H1 (cell line): ENCODE data around the gene SLC38A5. TPM values are rescaled to one million over a fixed set of nuclear protein-coding genes. Genes with fewer than 3 reads are reported as not detected.

ENCODE experiments used
- CTCF ChIA-PET: fragments of 300-600 bp; sonication (Branson Sonifier 250); formaldehyde crosslinking; loops from one replicate; lab custom pipeline; 2021; ENCODE audit not compliant: partially characterized antibody; lab: Charles Lee
- POLR2A ChIA-PET: fragments of 300-600 bp; sonication (Branson Sonifier 250); formaldehyde crosslinking; loops from one replicate; lab custom pipeline; 2021; ENCODE audit warnings: inconsistent platforms; ENCODE audit not compliant: partially characterized antibody; lab: Charles Lee
- DNase-seq, 2 experiments: peaks; one replicate each; pipeline versions ENCODE4 v3.0.0 to v3.0.0-alpha.2; 2010 to 2022; ENCODE audit warnings: low spot score in 2 of 2, low read depth in 1 of 2, mixed read lengths in 1 of 2
- FAIRE-seq: peaks from 2 replicates; lab custom pipeline; 2011; peaks lifted over from hg19 to GRCh38; lab: Jason Lieb, UNC
- H2AFZ ChIP-seq: 2 replicates; pipeline ENCODE4 v1.8.1; 2012; ENCODE audit warnings: low read length, inconsistent platforms
- H2AK5ac ChIP-seq: 2 replicates; pipeline ENCODE4 v1.6.1; 2013; ENCODE audit warnings: low read depth, low read length
- H2BK120ac ChIP-seq: replicated peaks from 2 replicates; pipeline ENCODE3; 2013; ENCODE audit warnings: low read depth, low read length, inconsistent platforms
- H2BK12ac ChIP-seq: 2 replicates; pipeline ENCODE4 v1.6.1; 2013; ENCODE audit warnings: low read depth, low read length
- H2BK15ac ChIP-seq: 2 replicates; pipeline ENCODE4 v1.6.1; 2013; ENCODE audit warnings: low read length
- H2BK20ac ChIP-seq: 2 replicates; pipeline ENCODE4 v1.6.1; 2013; ENCODE audit warnings: low read length
- H2BK5ac ChIP-seq: 2 replicates; pipeline ENCODE4 v1.6.1; 2013; ENCODE audit warnings: low read depth, low read length
- H3K14ac ChIP-seq: 2 replicates; pipeline ENCODE4 v1.6.1; 2013; ENCODE audit warnings: inconsistent platforms; ENCODE audit not compliant: insufficient read length
- H3K18ac ChIP-seq: 2 replicates; pipeline ENCODE4 v1.6.1; 2013; ENCODE audit warnings: low read length; ENCODE audit errors: extremely low read depth
- H3K23ac ChIP-seq: 2 replicates; pipeline ENCODE4 v1.6.1; 2013; ENCODE audit warnings: inconsistent platforms; ENCODE audit not compliant: insufficient read length
- H3K23me2 ChIP-seq: 2 replicates; pipeline ENCODE4 v1.6.1; 2013; ENCODE audit warnings: low read depth, low read length
- H3K27ac ChIP-seq: 2 replicates; pipeline ENCODE4 v1.6.1; 2011; ENCODE audit warnings: low read depth, low read length, inconsistent platforms
- H3K27me3 ChIP-seq, 4 experiments: replicated peaks in 1 of 4; 1 replicate in 1 of 4; 2 replicates in 3 of 4; pipeline versions ENCODE4 v1.6.1 to v1.8.1; 2011 to 2013; ENCODE audit warnings: low read length in 3 of 4, mild to moderate bottlenecking in 3 of 4, inconsistent platforms in 2 of 4, mixed read lengths in 2 of 4, moderate library complexity in 1 of 4; ENCODE audit not compliant: control insufficient read depth in 3 of 4, insufficient read depth in 3 of 4; ENCODE audit errors: extremely low read depth in 1 of 4
- H3K36me3 ChIP-seq, 4 experiments: 2 replicates each; pipeline versions ENCODE4 v1.6.1 to v1.8.1; 2011 to 2013; ENCODE audit warnings: mild to moderate bottlenecking in 4 of 4, low read length in 3 of 4, moderate library complexity in 2 of 4, control low read depth in 1 of 4, inconsistent platforms in 1 of 4; ENCODE audit not compliant: insufficient read depth in 4 of 4, control insufficient read depth in 2 of 4
- H3K4ac ChIP-seq: replicated peaks from 2 replicates; pipeline ENCODE3; 2013; ENCODE audit warnings: low read length, low read depth, mixed read lengths, inconsistent platforms; ENCODE audit not compliant: insufficient read length
- H3K4me1 ChIP-seq, 4 experiments: replicated peaks in 1 of 4; 1 replicate in 1 of 4; 2 replicates in 3 of 4; pipeline versions ENCODE4 v1.6.1 to v1.8.1; 2011 to 2013; ENCODE audit warnings: low read length in 3 of 4, inconsistent platforms in 2 of 4, mixed read lengths in 1 of 4; ENCODE audit not compliant: insufficient read depth in 4 of 4, control insufficient read depth in 3 of 4
- H3K4me2 ChIP-seq, 2 experiments: 2 replicates each; pipeline versions ENCODE4 v1.6.1 to v1.8.1; 2011 to 2013; ENCODE audit warnings: low read depth in 2 of 2, low read length in 2 of 2, control low read depth in 1 of 2, inconsistent platforms in 1 of 2, mild to moderate bottlenecking in 1 of 2; ENCODE audit not compliant: insufficient read depth in 1 of 2
- H3K4me3 ChIP-seq, 4 experiments: fragments of 200-600, 300-600 bp in 1 of 4; sonication (generic), shearing (Covaris generic), sonication (Bioruptor Twin) in 1 of 4; 2 replicates each; pipeline versions ENCODE4 v1.5.1 to v1.8.1; 2011 to 2016; ENCODE audit warnings: low read length in 4 of 4, low read depth in 3 of 4, control low read depth in 2 of 4, inconsistent platforms in 2 of 4, mild to moderate bottlenecking in 2 of 4, mixed read lengths in 1 of 4, moderate library complexity in 1 of 4; ENCODE audit not compliant: insufficient read depth in 2 of 4; ENCODE audit errors: extremely low read depth in 1 of 4
- H3K56ac ChIP-seq: replicated peaks from 2 replicates; pipeline ENCODE3; 2013; ENCODE audit warnings: low read depth, mild to moderate bottlenecking, mixed read lengths, low read length, inconsistent platforms; ENCODE audit not compliant: insufficient read length
- H3K79me1 ChIP-seq: 2 replicates; pipeline ENCODE4 v1.6.1; 2013; ENCODE audit warnings: low read depth, low read length, control low read depth
- H3K79me2 ChIP-seq, 2 experiments: 2 replicates each; pipeline versions ENCODE4 v1.6.1 to v1.8.1; 2012 to 2013; ENCODE audit warnings: low read length in 2 of 2, mild to moderate bottlenecking in 2 of 2, inconsistent platforms in 1 of 2; ENCODE audit not compliant: insufficient read depth in 2 of 2, control insufficient read depth in 1 of 2
- H3K9ac ChIP-seq, 4 experiments: replicated peaks in 1 of 4; 1 replicate in 1 of 4; 2 replicates in 3 of 4; pipeline versions ENCODE4 v1.6.1 to v1.8.1; 2011 to 2013; ENCODE audit warnings: low read depth in 3 of 4, low read length in 3 of 4, control low read depth in 2 of 4, mild to moderate bottlenecking in 2 of 4, moderate library complexity in 2 of 4, inconsistent platforms in 1 of 4; ENCODE audit errors: extremely low read depth in 1 of 4
- H3K9me3 ChIP-seq, 2 experiments: 2 replicates each; pipeline versions ENCODE4 v1.6.1 to v1.8.1; 2012 to 2013; ENCODE audit warnings: mild to moderate bottlenecking in 2 of 2, moderate library complexity in 2 of 2, control low read depth in 1 of 2, inconsistent platforms in 1 of 2, low read depth in 1 of 2, low read length in 1 of 2, mixed read lengths in 1 of 2; ENCODE audit not compliant: insufficient read depth in 2 of 2
- H4K20me1 ChIP-seq, 2 experiments: replicated peaks in 1 of 2; 2 replicates each; pipeline versions ENCODE3 to v1.8.1; 2011 to 2013; ENCODE audit warnings: inconsistent platforms in 2 of 2, low read length in 2 of 2, mild to moderate bottlenecking in 1 of 2; ENCODE audit not compliant: insufficient read depth in 2 of 2, control insufficient read depth in 1 of 2
- H4K5ac ChIP-seq: 2 replicates; pipeline ENCODE4 v1.6.1; 2013; ENCODE audit warnings: low read length, low read depth, mixed read lengths, inconsistent platforms; ENCODE audit not compliant: insufficient read length
- H4K8ac ChIP-seq: 2 replicates; pipeline ENCODE4 v1.8.0; 2013; ENCODE audit warnings: mild to moderate bottlenecking, moderate library complexity, low read length, inconsistent platforms; ENCODE audit not compliant: insufficient read depth; ENCODE audit errors: extremely low read depth
- H4K91ac ChIP-seq: replicated peaks from 2 replicates; pipeline ENCODE3; 2013; ENCODE audit warnings: low read length, mixed read lengths, inconsistent platforms; ENCODE audit not compliant: insufficient read length
- WGBS, 2 experiments: shearing (Covaris generic) in 1 of 2; methylation state at CpG; one replicate each; pipeline versions ENCODE4 v1.1.6 to v1.1.7; 2013 to 2015; ENCODE audit warnings: low lambda C conversion rate in 2 of 2, mixed read lengths in 2 of 2, inconsistent platforms in 1 of 2, low coverage in 1 of 2, missing lambda C conversion rate in 1 of 2; ENCODE audit not compliant: insufficient replicate concordance in 2 of 2, insufficient coverage in 1 of 2, insufficient read length in 1 of 2; ENCODE audit errors: extremely low coverage in 1 of 2, missing lambda C conversion rate in 1 of 2; 5-methylcytosine and 5-hydroxymethylcytosine counted together
- polyA plus RNA-seq, 7 experiments: library from polyadenylated mRNA; depleted of rRNA in 3 of 7; stranded (reverse) in 5 of 7; unstranded in 2 of 7; fragments of >200 nt in 5 of 7; fragments of 200-250 nt in 2 of 7; gene quantifications; 1 replicate in 5 of 7; 2 replicates in 1 of 7; 4 replicates in 1 of 7; pipeline versions ENCODE4 v1.2.1 to v1.2.3, GENCODE V29; 2011 to 2013; ENCODE audit warnings: missing spikeins in 2 of 7, mixed read lengths in 2 of 7
- total RNA-seq: library from RNA; stranded (reverse); fragmentation: NEBNext Ultra II Directional; extraction: Animal tissue kit (Norgen Biotek cat#: 25700); gene quantifications from 2 replicates; pipeline ENCODE4 v1.2.1, GENCODE V29; 2021
- TF ChIP-seq, protein P1 (sequence below): IDR thresholded peaks from 2 replicates; pipeline ENCODE4 v1.6.1; 2012; ENCODE audit warnings: low read length, inconsistent platforms

SLC38A5 gene
- total and polyA plus RNA-seq, 2 of the 8 experiments (the other 6 are each of a cell fraction or from before 2014, with no cell fraction given) = 70.9 to 106 TPM

DNA sequence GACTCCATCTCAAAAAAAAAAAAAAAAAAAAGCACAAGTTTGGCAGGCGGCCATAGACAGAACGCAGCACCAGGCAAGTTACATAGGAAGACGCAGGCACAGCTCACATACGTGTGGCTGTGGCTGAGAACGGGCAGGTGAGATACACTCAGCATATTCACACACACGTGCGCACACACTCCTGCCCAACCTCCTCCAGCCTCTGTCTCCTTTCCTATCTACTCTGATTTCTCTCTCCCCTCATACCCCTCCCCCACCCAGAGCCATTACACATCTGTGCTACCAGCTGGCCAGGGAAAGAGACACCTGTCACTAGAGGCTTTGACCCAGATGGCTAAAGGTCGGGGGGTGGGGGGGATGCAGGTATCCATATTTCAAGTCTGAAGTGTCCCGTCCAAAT, 2.2 kb upstream of the SLC38A5 start:
- H3K56ac ChIP-seq = no peak overlapping the region
- peaks cover 0 to 3% of the 10 kb centered on the region in 2 experiments for H4K20me1 ChIP-seq
- H2BK120ac ChIP-seq = no peak overlapping the region
- 0 out of 4 replicates have a peak overlapping the region, but pooled peaks of 1 of the 2 experiments have one; percentile 9 for H3K4me2 ChIP-seq
- no peaks in the 10 kb centered on the region for H3K9me3 ChIP-seq
- no peak overlapping the region for H4K5ac ChIP-seq
- H3K4me3 ChIP-seq = no peak overlapping the region
- no peak overlapping the region for H4K91ac ChIP-seq
- H3K18ac ChIP-seq = no peak overlapping the region
- FAIRE-seq (no peak), DNase-seq (no peak)
- H3K27ac ChIP-seq = no peak overlapping the region
- H2AK5ac ChIP-seq = no peak overlapping the region
- TF ChIP-seq, protein P1, sequence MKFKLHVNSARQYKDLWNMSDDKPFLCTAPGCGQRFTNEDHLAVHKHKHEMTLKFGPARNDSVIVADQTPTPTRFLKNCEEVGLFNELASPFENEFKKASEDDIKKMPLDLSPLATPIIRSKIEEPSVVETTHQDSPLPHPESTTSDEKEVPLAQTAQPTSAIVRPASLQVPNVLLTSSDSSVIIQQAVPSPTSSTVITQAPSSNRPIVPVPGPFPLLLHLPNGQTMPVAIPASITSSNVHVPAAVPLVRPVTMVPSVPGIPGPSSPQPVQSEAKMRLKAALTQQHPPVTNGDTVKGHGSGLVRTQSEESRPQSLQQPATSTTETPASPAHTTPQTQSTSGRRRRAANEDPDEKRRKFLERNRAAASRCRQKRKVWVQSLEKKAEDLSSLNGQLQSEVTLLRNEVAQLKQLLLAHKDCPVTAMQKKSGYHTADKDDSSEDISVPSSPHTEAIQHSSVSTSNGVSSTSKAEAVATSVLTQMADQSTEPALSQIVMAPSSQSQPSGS = no peak
- H3K23ac ChIP-seq = no peak overlapping the region
- H2AFZ ChIP-seq = no peak overlapping the region
- ChIA-PET POLR2A (interaction anchor here (1.4 kb wide), 1 partner anchor 36 kb away, joined by 3 read pairs; no protein-coding TSS in a partner anchor), CTCF (no interaction called here)
- H3K36me3 ChIP-seq = no peaks in the 10 kb centered on the region
- WGBS, 2 experiments = 100% methylated on average over 4 of the region's 9 CpGs; no CpG with 5 or more reads in 1 of the 2 experiments
- no peaks in the 10 kb centered on the region for H3K27me3 ChIP-seq
- no peak overlapping the region for H2BK5ac ChIP-seq
- H3K9ac ChIP-seq = no peak overlapping the region
- H3K4me1 ChIP-seq = peaks cover 10 to 20% (median 13%) of the 10 kb centered on the region in 4 experiments
- H3K79me1 ChIP-seq = no peaks in the 10 kb centered on the region
- H3K23me2 ChIP-seq = peaks cover 3% of the 10 kb centered on the region; the same call in 1 of the 2 replicates
- no peak overlapping the region for H3K4ac ChIP-seq
- H3K14ac ChIP-seq = no peak overlapping the region
- no peak overlapping the region for H2BK20ac ChIP-seq
- H2BK12ac ChIP-seq = 0 out of 2 replicates have a peak overlapping the region, but pooled peaks have one; percentile 39
- H4K8ac ChIP-seq = no peak overlapping the region
- H3K79me2 ChIP-seq = peaks cover 0 to 18% of the 10 kb centered on the region in 2 experiments; a peak in 2 of 4 replicates
- H2BK15ac ChIP-seq = no peak overlapping the region
